GM12872 (cell line): ENCODE measurements around the gene TTLL11.

Experiments used
- TF ChIP-seq, protein P1 (sequence below): IDR thresholded peaks from 3 replicates; pipeline ENCODE4 v1.5.1; 2011; ENCODE audit warnings: low read depth, mild to moderate bottlenecking, low read length, moderate library complexity; ENCODE audit not compliant: insufficient read depth

The TTLL11 gene

GRCh38 chr9:122080986-122081385 lies 12.1 kb downstream of the TTLL11 start:
- TF ChIP-seq, protein P1, sequence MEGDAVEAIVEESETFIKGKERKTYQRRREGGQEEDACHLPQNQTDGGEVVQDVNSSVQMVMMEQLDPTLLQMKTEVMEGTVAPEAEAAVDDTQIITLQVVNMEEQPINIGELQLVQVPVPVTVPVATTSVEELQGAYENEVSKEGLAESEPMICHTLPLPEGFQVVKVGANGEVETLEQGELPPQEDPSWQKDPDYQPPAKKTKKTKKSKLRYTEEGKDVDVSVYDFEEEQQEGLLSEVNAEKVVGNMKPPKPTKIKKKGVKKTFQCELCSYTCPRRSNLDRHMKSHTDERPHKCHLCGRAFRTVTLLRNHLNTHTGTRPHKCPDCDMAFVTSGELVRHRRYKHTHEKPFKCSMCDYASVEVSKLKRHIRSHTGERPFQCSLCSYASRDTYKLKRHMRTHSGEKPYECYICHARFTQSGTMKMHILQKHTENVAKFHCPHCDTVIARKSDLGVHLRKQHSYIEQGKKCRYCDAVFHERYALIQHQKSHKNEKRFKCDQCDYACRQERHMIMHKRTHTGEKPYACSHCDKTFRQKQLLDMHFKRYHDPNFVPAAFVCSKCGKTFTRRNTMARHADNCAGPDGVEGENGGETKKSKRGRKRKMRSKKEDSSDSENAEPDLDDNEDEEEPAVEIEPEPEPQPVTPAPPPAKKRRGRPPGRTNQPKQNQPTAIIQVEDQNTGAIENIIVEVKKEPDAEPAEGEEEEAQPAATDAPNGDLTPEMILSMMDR, result no peak

DNA sequence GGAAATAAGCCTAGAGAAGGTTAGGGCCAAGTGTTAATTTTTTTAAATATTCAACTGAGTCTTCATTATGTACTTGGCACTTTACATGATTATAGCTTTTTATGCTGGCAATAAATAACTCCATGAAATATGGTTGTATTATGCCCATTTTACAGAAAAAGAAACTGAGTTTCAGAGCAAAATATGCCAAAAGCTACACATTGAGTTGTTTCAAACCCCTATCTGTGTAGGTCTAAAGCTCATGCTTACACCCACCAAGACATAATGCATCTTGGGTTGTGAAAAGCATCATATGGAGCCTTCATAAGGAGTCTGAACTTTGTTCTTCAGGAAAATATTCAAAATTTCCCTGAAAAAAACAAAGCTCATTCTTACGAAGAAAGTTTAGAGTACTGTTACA lies 14.6 kb downstream of the TTLL11 start:
- TF ChIP-seq, protein P1, result no peak

DNA sequence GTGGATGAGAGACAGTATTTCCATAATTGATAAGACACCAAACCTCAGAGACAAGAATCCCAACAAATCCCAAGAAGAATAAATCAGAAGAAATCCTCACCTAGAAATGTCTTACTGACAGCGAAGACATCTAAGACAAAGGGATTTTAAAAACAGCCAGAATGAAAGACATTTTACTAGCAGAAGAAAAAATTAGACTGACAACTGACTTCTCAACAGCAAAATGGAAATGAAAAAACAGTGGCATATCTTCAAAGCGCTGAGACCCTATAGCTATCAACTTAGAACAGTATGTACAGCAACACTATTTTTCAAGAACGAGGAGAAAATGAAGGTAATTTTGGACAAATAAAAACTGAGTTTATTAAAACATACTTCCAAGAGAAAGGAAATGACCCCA lies 16.3 kb downstream of the TTLL11 start:
- TF ChIP-seq, protein P1, result no peak

DNA sequence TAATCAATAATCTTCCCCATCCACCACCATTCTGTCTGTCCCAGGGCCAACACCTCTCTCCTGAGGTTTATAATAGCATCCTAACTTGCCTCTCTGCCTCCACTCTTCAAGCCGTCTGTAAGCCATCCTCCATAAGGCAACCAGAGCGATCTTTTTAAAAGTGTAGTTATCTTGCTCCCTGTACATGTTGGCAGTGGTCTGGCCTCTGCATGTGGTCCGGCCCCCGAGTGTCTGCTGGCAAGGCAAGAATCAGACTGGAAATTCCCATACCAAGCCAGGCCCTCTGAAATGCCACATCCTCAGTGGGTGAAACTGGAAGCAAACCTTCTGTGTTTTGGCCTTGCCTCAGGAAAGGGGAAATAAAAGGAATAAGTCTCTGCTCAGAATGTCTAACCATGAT lies 17.0 kb downstream of the TTLL11 start:
- TF ChIP-seq, protein P1, result no peak

DNA sequence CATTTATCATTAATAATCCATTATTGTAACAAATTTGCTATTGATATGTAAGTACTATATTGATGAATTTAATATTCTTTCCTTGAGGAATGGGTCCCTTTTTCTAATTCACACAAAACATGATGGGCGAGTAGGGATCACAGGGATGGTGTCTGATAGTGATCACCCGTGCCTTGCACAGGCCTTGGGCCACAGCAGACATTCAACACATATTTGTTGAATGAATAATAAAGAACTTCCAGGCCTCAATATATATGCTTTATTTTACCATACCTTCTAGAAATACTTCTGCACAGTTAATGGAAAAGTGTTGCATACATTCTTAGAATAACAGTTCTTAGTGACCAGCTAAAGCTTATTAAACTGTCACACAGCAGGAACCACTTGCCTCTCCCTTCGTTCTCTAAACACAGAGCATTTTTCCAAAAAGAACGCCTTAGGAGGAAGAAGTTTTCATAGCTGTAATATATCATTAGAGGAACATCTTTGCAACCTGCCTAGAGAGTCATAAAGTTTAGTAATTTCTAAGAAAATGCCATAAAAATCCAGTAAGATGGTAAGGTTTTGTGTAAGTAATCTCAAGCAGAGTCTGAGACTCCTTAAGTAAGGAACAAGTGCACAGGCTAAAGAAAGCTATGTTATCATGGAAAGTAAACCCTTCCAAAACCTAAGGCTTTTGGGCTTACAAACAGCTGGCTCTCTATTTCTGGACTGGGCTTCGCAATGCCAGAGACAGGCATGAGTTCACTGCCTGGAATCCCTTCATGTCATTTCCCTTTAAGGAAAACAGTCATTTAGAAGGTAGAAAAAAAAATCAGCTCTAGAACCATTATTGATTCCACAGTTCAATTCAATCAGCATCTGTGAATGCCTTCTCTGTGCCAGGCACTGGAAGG lies 17.7 kb downstream of the TTLL11 start:
- TF ChIP-seq, protein P1, result no peak

GRCh38 chr9:122071715-122072114 lies 21.4 kb downstream of the TTLL11 start:
- TF ChIP-seq, protein P1, result no peak

DNA sequence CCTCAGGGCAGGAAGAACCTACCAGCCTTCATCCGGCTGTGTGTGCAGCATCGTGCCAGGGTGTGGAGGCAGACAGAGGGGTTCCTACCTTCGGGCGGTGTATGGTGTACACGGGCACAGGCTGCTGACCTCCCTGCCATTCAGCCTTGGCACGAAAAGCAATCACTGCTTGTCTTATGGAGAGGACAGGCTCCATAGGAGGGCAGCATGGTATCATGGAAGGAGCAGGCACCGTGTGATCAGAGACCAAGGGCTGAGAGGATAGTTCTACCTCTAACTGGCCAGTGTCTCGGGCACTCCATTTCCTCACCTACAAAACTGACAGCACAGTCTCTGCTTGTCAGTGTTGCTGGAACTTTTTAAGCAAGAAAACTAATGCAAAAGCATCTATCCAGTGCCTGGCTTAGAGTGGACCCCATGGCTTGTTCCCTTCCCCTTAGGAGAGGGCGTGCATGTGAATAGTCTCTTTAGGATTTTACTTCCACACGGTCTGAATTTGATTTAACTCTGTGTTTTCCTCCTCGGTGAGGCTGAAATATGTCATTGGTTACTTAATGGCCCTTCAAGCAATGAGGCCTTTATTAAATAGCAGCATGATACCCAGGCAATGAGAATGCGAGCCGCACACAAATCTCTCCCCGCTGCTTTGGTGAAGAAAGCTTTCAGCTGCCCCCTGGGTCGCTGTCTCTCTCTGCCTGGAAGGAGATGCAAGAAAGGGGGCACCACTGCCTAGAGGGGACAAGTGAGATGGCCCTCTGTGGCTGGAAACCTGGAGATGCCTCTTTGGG lies 22.2 kb downstream of the TTLL11 start:
- TF ChIP-seq, protein P1, result no peak
